ENCODE measurements around the gene TMEM253.

DNA sequence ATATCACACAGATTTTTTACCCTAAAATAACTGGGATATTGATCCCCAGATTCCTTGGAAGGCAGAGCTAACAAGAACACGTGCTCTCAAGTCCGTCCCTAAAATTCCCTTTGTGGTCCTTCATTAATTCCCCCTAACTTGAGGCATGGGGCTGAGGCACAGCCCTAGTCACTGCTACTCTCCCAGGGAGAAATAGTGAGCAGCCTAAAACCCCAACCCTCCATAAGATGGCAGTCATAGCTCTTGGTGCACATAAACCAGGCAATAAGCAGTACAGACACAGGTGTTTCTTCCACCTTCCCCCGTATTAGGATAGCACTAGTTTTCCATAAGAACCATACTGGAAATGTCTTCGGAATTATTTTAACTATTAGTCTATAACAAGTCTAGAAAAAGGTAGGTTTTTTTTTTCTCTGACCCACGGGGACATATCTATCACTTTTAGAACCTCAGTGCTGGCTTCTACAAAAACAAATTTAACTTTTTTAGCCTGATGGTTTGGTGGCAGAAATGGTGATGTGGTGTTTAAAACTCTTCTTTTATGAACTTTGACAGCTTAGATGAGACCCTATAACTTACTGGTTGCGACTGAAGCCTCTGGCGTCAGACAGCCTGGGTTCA is 33.9 kb upstream of the TMEM253 start:
- TF ChIP-seq, protein P1, sequence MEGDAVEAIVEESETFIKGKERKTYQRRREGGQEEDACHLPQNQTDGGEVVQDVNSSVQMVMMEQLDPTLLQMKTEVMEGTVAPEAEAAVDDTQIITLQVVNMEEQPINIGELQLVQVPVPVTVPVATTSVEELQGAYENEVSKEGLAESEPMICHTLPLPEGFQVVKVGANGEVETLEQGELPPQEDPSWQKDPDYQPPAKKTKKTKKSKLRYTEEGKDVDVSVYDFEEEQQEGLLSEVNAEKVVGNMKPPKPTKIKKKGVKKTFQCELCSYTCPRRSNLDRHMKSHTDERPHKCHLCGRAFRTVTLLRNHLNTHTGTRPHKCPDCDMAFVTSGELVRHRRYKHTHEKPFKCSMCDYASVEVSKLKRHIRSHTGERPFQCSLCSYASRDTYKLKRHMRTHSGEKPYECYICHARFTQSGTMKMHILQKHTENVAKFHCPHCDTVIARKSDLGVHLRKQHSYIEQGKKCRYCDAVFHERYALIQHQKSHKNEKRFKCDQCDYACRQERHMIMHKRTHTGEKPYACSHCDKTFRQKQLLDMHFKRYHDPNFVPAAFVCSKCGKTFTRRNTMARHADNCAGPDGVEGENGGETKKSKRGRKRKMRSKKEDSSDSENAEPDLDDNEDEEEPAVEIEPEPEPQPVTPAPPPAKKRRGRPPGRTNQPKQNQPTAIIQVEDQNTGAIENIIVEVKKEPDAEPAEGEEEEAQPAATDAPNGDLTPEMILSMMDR (IDR thresholded peaks at IDR 0.05; ENCODE audit: poor library complexity): peak; percentile 19
- TF ChIP-seq EZH2 (IDR thresholded peaks at IDR 0.05; ENCODE audit: borderline replicate concordance) (no peak), EZH2phosphoT487 (IDR thresholded peaks at IDR 0.05; ENCODE audit: low read depth, severe bottlenecking, unreplicated experiment) (no peak)

Measured in hepatocyte (in vitro differentiated cells).